Vagina (tissue), 2 donors: ENCODE measurements around the gene FHIT.

ENCODE experiments used
- POLR2A ChIP-seq, 2 donors: fragments of 450-650 bp; IDR thresholded peaks; one replicate each; pipeline ENCODE4 v1.6.1; 2017; ENCODE audit warnings: antibody characterized with exemption in 2 of 2, mild to moderate bottlenecking in 2 of 2, moderate library complexity in 2 of 2
- POLR2AphosphoS5 ChIP-seq, 2 donors: sonication (generic); formaldehyde crosslinking; IDR thresholded peaks; one replicate each; pipeline ENCODE4 v1.9.0; 2017; ENCODE audit warnings: antibody characterized with exemption in 2 of 2, mild to moderate bottlenecking in 2 of 2, low read depth in 1 of 2; ENCODE audit not compliant: insufficient read depth in 1 of 2
- TF ChIP-seq, protein P1 (sequence below), 3 experiments: fragments of 450-650 bp in 2 of 3; fragments of 200-600 bp in 1 of 3; sonication (generic) in 1 of 3; IDR thresholded peaks; one replicate each; pipeline ENCODE4 v1.5.1; 2017 to 2019; ENCODE audit warnings: antibody characterized with exemption in 3 of 3, mild to moderate bottlenecking in 2 of 3, moderate library complexity in 2 of 3

DNA sequence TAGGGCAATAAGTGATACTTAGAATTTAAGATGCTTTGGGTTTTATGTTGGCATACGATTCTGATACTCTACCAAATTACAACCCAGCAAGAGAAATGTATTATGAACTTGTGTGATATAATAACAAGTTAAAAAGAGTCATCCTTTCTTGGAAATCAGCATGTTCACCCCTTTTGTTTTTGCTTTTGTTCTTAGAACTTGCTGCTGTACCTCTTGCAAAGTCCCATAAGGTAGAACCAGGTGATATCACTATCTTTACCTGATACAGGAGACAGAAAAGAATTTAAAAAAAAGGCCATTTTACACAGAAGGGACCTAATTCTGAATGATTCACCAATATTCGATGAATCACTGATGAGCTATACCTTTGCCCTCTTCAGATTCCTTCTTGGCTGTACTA is 810.4 kb downstream of the FHIT start:
- TF ChIP-seq POLR2A (IDR thresholded peaks at IDR 0.05): no peak
- TF ChIP-seq, protein P1, sequence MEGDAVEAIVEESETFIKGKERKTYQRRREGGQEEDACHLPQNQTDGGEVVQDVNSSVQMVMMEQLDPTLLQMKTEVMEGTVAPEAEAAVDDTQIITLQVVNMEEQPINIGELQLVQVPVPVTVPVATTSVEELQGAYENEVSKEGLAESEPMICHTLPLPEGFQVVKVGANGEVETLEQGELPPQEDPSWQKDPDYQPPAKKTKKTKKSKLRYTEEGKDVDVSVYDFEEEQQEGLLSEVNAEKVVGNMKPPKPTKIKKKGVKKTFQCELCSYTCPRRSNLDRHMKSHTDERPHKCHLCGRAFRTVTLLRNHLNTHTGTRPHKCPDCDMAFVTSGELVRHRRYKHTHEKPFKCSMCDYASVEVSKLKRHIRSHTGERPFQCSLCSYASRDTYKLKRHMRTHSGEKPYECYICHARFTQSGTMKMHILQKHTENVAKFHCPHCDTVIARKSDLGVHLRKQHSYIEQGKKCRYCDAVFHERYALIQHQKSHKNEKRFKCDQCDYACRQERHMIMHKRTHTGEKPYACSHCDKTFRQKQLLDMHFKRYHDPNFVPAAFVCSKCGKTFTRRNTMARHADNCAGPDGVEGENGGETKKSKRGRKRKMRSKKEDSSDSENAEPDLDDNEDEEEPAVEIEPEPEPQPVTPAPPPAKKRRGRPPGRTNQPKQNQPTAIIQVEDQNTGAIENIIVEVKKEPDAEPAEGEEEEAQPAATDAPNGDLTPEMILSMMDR (IDR thresholded peaks at IDR 0.05): no peak
- TF ChIP-seq POLR2AphosphoS5 (IDR thresholded peaks at IDR 0.05; ENCODE audit: insufficient read depth in 1 of 2, low read depth in 1 of 2): no peak
